GM18526 (cell line): ENCODE measurements around the gene NXNL1.

Experiments used
- POLR2A ChIP-seq: IDR thresholded peaks from 3 replicates; pipeline ENCODE4 v1.6.1; 2011; ENCODE audit not compliant: insufficient read length; ENCODE audit errors: extremely low read depth

The NXNL1 gene

GRCh38 chr19:17448131-17448967, 12.4 kb downstream of the NXNL1 start, which contains the start of gene TMEM221:
Gene TMEM221, minus strand, starts transcription at chr19:17448668. Its CDS starts 206 bp downstream, at chr19:17448462.
- TF ChIP-seq POLR2A, result no peak

DNA sequence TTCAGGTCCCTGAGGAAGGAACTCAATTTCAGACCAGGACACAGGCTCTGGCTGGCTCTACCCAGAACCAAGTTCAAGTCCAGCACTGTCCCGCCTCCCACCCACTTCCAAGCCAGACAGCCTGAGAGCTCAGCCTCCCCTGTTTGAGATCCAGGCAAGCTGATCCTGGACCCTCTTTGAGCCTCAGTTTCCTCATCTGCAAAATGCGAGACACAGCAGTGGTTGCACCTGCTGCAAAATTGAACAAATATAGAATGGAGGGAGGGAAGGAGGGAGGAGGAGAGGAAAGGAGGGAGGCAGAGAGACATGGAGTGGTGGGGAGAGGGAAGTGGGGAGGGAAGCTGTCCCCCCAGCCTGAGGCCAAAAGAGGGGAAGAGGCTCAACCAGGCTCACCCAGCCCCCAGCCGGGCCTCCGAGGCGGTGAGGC, 13.0 kb downstream of the NXNL1 start:
- TF ChIP-seq POLR2A, result no peak

DNA sequence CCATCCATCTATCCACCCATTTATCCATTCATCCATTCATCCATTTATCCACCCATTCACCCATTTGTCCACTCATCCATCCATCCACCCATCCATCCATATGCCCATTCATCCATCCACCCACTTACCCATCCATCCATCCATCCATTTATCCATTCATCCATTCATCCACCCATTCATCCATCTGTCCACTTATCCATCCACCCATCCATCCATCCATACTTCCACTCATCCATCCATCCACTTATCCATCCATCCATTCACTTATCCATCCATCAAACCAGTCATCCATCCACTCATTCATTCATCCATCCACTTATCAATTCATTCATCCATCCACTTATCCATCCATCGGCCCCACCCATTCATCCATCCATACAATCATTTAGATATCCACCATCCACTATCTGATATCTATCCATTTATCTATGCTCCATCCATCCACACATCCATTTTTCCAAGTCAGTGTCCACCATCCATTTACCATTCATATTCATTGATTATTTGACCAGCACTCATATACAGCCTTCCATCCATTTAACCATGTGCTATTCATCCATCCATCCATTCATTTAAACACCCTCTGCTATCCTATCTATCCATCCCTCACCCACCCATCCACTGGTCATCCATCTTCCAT, 15.1 kb downstream of the NXNL1 start:
- TF ChIP-seq POLR2A, result no peak

GRCh38 chr19:17441241-17442021, 19.3 kb downstream of the NXNL1 start:
- TF ChIP-seq POLR2A, result no peak

DNA sequence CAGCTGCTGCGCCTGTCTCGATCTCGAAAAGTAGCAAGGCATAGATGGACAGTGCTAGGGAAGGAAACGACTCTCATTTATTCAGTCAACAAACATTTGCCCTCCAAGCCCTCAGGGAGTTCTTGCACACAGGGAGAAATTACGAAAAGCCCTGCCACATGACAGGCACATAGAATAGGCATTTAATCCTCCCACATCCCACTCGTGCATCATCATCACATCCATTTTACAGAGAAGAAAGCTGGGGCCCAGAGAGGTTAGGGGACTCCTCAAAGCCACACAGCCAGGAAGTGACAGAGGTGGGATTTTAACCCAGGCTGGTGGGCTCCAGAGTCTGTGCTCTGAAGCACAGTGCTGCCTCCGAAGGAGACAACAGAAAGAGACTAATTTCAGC, 23.9 kb downstream of the NXNL1 start:
- no peak for TF ChIP-seq POLR2A

DNA sequence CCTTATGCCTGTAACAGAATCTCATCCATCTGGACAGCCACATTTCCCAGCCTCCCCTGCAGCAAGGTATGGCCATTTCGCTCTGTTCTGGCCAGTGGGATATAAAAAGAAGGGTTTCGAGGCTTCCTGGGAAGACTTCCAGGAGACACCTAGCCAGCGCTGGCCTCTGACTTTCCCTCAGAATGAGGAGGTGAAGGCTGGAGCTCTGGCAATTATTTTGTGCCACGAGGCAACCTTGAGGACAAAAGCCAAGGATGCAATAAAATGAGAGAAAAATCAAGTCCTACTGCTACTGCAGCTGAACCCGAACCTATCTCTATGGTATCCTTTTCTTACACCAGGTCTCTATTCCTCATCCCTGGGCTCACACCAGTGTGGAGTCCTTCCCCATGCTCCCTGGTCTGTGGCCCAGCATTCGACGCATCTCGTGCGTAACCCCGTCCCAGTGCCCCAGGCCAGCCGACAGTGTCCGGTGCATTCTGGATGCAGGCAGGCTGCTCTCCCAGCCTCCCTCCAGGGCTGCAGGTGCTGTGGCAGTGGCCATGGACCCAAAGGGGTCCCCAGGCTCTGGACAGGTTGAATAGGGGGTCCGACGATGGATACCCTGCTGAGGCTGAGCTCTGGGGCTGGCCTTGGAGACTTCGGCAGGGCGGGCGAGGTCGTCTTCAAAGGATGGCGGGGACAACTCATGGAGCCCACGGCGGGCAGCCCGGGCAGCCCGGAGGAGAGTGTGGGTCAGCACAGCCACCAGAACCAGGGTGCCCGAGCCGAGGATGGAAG, 24.4 kb downstream of the NXNL1 start:
- no peak for TF ChIP-seq POLR2A

- no peak for TF ChIP-seq POLR2A
Measured at GRCh38 chr19:17435218-17435617, 25.5 kb downstream of the NXNL1 start.

- no peak for TF ChIP-seq POLR2A
Measured at GRCh38 chr19:17431417-17431816, 29.3 kb downstream of the NXNL1 start.

DNA sequence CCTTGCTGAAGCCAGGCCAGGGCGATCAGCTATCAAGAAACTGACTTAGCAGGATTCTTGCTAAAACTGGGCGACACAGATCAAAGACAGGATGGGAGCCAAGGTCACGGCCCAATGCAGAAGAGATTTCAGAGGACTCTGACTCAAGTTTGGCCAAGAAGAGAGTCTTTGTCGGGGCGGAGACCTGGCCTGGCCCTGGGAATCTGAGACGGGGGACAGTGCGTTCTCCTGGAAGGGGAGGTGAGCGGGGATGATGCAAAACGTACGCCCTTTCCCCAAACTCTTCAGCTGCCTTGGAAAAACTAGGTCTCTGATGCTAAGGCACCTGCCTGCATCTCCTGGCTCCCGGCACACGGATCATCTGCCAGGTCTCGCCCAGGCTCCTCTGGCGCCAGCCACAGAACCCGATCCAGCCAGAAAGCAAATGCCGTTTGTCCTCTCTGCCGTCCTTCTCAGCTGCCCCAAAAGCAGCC, 31.0 kb downstream of the NXNL1 start:
- no peak for TF ChIP-seq POLR2A

DNA sequence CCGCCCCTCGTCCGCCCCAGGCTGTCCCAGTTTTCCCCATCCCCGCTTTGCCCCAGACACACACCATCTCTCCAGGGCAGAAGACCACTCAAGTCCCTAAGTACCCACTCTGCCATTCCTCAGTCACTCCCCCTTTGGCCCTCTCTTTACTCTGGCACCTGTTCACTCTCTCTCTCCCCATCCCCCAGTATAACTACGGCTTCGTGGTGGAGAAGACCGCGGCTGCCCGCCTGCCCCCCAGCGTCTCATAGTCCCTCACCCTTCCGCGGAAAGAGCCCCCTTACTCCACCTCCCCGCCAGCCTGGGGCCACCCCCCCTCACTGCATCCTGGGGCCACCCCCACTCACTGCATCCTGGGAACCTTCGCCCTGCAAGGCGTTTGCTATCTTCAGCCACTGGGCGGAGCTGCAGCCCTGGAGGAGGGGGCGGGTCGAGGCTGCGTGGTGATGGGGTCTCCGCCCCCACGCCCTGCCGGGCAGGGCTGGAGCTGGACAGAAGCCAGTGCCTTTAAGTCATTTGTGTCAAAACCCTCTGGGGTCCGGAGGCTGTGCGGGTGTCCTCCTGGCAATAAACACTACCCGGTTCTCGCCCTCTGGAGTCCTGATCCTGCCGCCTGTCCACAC, 35.9 kb downstream of the NXNL1 start:
- no peak for TF ChIP-seq POLR2A

DNA sequence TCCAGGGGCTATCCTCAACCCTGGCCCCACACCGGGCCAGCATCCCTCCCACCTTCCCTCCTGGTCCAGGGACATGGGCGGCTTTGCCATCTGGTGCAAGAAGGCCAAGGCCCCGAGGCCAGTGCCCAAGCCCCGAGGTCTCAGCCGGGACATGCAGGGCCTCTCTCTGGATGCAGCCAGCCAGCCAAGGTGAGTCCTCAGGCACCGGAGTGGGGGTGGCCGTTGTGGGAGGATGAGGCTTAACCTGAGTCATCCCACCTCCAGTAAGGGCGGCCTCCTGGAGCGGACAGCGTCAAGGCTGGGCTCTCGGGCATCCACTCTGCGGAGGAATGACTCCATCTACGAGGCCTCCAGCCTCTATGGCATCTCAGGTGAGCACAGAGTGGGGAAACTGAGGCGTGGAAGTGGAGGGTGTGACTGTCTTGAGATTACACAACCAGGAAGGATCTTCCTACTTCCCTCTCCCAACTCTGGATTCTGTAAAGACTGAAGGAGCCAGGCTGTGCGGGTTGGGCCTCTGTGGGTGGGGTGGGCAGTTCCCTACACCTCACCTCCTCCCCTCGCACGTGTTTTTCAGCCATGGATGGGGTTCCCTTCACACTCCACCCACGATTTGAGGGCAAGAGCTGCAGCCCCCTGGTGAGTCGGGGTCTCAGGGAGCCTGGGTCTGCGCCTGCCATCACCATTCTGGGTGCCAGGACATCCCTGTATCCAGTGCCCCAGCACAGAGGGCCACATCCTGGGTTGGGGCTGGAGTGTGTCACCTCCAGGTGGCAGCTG, 37.1 kb downstream of the NXNL1 start:
- TF ChIP-seq POLR2A, result no peak

DNA sequence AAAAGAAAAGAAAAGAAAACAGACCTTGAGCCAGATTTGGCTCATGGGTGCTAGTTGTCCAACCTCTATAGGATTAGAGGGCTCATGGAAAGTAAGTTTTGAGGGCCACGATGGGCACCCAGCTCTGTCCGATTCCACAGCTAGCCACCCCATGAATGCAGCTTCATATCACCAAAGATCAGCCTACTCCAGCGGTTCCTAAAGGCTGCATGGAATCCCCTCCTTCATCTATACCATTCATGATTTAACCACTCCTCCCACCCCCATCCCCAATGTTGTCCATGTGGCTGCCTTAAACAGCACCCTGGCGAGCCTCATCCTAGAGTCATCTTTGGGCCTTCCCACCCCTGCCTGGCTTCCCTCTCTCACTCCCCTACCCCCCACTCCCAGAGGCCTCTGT, 38.8 kb downstream of the NXNL1 start:
- no peak for TF ChIP-seq POLR2A

DNA sequence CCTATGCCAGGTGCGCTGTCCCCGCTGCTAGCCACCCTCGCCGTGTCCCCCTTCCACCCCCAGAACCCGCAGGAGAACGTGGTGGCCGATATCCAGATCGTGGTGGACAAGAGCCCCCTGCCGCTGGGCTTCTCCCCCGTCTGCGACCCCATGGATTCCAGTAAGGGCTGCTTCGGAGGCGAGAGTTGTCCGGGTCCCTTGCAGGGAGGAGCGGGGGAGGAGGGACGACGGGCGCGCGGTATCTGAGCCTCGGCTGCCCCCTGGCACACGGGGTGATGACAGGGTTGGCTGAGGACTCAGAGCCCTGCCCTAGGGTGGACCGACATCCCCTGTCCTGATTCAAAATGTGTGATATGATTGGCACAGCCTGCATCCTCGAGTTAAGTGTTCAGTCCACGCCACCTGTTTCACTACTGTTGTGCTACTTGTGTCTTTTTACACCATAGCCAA, 40.2 kb downstream of the NXNL1 start:
- TF ChIP-seq POLR2A, result no peak
